ENCODE results near the gene LARGE1. TPM values are rescaled to one million over a fixed set of nuclear protein-coding genes. Genes with fewer than 3 reads are reported as not detected.

LARGE1 gene
- total RNA-seq, 6 experiments from 2014 or later: 12.2 to 28.3 (median 15.2) TPM

DNA sequence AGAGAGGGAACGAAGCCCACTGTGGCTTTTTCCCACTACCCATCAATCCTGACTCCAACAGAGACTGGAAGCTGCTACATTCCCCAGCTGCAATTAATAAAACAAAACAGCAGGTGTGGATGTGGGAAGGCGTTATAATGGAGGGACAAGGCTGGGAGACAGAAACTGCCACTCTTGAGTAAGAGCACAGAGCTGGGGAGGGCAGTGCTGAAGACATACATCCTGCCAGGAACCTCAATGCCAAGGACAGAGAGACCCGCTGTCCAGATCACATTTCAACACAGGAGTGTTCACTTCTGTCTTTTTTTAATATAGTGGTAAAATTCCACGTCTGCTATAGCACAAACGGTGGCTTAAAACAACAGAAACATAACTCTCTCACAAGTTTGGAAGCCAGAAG, 94.5 kb downstream of the LARGE1 start:
- no peak overlapping the region for H3K27ac ChIP-seq
- H3K4me3 ChIP-seq: no peak overlapping the region
- no peak for ATAC-seq
- no peaks in the 10 kb centered on the region for H3K27me3 ChIP-seq
- TF ChIP-seq, protein P1, sequence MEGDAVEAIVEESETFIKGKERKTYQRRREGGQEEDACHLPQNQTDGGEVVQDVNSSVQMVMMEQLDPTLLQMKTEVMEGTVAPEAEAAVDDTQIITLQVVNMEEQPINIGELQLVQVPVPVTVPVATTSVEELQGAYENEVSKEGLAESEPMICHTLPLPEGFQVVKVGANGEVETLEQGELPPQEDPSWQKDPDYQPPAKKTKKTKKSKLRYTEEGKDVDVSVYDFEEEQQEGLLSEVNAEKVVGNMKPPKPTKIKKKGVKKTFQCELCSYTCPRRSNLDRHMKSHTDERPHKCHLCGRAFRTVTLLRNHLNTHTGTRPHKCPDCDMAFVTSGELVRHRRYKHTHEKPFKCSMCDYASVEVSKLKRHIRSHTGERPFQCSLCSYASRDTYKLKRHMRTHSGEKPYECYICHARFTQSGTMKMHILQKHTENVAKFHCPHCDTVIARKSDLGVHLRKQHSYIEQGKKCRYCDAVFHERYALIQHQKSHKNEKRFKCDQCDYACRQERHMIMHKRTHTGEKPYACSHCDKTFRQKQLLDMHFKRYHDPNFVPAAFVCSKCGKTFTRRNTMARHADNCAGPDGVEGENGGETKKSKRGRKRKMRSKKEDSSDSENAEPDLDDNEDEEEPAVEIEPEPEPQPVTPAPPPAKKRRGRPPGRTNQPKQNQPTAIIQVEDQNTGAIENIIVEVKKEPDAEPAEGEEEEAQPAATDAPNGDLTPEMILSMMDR (IDR thresholded peaks at IDR 0.05): no peak
- no peak for TF ChIP-seq POLR2A (IDR thresholded peaks at IDR 0.05)
- no peaks in the 10 kb centered on the region for H3K4me1 ChIP-seq
- H3K9me3 ChIP-seq: no peaks in the 10 kb centered on the region
- H3K36me3 ChIP-seq: no peaks in the 10 kb centered on the region
- intact Hi-C loops (cut with DNase I): no loop called here
- no peak for DNase-seq
- no CpG with 5 or more reads among the region's 5 CpGs for WGBS (ENCODE audit: insufficient coverage, low coverage, low lambda C conversion rate, missing lambda C conversion rate)

DNA sequence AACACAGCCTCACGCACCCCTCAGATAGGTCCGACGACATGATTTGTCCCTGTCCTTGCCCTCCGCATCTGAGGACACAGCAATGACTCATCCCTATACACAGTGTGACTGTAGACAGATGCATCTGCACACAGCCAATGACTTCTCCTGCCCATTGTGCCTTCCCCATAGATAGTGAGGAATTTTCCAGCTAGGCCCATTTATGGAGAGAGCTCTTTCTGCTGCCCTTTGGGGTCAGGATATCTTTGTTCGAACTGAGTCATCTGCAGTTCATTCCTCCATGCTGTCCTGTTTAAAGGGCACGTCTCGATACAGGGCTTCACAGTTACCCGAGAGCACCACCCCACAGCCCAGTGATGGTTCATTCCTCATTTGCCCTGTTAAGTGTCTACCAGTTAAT, 96.7 kb downstream of the LARGE1 start:
- DNase-seq (no peak), ATAC-seq (peak; percentile 33 to 71 (median 50))
- Histone ChIP-seq H3K9me3 (no peaks in the 10 kb centered on the region), H3K27me3 (no peaks in the 10 kb centered on the region), H3K27ac (no peak overlapping the region), H3K4me1 (no peaks in the 10 kb centered on the region), H3K4me3 (no peak overlapping the region), H3K36me3 (no peaks in the 10 kb centered on the region)
- intact Hi-C loops (cut with DNase I): no loop called here
- TF ChIP-seq, protein P1 (IDR thresholded peaks at IDR 0.05): no peak
- no peak for TF ChIP-seq POLR2A (IDR thresholded peaks at IDR 0.05)
- 64% methylated on average over 7 of the region's 8 CpGs for WGBS (ENCODE audit: insufficient coverage, low coverage, low lambda C conversion rate, missing lambda C conversion rate)

DNA sequence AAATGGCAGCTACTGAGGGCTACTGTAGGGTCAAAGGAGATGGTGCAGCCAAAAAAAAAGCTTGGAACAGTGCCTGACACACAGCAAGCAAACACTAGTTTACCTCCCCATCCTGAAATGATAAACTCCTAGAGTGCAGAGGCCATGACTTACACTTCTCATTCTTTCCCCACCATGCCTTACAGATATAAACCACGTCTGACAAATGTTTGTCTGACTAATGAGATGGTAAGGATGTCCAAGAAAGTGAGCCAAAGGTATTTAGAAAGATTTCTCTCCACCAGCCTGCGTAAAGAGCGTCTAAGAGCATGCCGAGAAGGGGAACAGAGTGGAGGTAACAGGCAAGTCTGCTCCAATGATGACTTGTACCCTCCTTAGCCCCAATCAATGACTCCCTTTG, 99.0 kb downstream of the LARGE1 start:
- no peak for ATAC-seq
- TF ChIP-seq, protein P1 (IDR thresholded peaks at IDR 0.05): no peak
- TF ChIP-seq POLR2A (IDR thresholded peaks at IDR 0.05): no peak
- Histone ChIP-seq H3K4me1 (no peaks in the 10 kb centered on the region), H3K36me3 (no peaks in the 10 kb centered on the region), H3K9me3 (no peaks in the 10 kb centered on the region), H3K27me3 (no peaks in the 10 kb centered on the region), H3K27ac (no peak overlapping the region), H3K4me3 (no peak overlapping the region)
- 80% methylated on average over 4 of the region's 4 CpGs for WGBS (ENCODE audit: insufficient coverage, low coverage, low lambda C conversion rate, missing lambda C conversion rate)
- intact Hi-C loops (cut with DNase I): no loop called here
- no peak for DNase-seq

DNA sequence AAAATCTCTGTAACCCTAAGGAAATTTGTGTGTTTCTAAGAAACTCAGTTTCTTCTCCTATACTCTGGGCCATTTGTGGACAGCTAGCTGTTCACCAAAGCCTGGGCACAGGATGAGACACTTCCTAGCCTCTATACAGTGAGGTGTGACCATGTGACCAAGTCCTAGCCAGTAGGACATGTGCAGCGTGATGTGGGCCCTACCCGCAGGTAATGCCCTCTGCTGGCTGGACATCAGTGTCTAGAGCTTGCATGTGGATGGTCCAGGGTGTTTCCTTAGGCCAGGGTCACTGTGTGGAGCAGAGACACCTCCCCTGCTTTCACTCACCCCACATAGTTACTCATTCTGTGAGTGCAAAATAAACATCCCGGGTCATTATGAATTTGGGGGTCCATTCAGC, 100.5 kb downstream of the LARGE1 start:
- Histone ChIP-seq H3K9me3 (no peaks in the 10 kb centered on the region), H3K36me3 (no peaks in the 10 kb centered on the region), H3K4me3 (no peak overlapping the region), H3K27ac (no peak overlapping the region), H3K27me3 (no peaks in the 10 kb centered on the region), H3K4me1 (no peaks in the 10 kb centered on the region)
- intact Hi-C loops (cut with DNase I): no loop called here
- ATAC-seq (no peak), DNase-seq (no peak)
- TF ChIP-seq POLR2A (IDR thresholded peaks at IDR 0.05): no peak
- TF ChIP-seq, protein P1 (IDR thresholded peaks at IDR 0.05): no peak
- WGBS (ENCODE audit: insufficient coverage, low coverage, low lambda C conversion rate, missing lambda C conversion rate): 100% methylated on average over 1 of the region's 3 CpGs
